Measurements from ENCODE around the gene SPEG.

DNA sequence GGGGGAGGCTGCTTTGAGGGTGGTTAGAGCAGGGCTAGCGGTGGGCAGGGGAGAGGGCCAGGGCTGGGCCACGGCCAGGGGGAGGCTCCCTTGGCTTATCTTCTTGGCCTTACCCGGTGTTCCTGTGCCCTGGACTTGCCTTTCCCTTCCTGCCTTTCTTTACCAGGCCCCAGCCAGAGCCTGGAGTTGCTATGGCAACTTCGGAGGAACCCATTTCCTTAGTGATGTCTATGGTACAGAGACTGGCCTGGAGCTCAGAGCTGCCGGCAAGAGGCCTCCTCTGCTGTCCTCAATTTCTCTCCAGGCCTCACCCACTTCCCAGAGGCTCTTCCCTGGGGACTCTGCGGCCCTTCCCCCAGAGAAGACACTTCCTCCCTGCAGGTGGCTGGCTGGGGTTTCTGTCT, 11.5 kb downstream of the SPEG start:
- TF ChIP-seq CTCF (IDR thresholded peaks at IDR 0.05), result no peak
- no peak for TF ChIP-seq POLR2A (IDR thresholded peaks at IDR 0.05)
- no peak for TF ChIP-seq POLR2AphosphoS5 (IDR thresholded peaks at IDR 0.05)
